ENCODE data around the gene HOXC9.
A peak's percentile ranks its signal among the peaks of the same experiment; 100 is the strongest.

HOXC9 gene

GRCh38 chr12:53981634-53982565 lies 18.1 kb upstream of the HOXC9 start:
- H3K4me3 ChIP-seq (ENCODE audit: low read length) = no peak overlapping the region

GRCh38 chr12:53982648-53983567 lies 17.1 kb upstream of the HOXC9 start:
- TF ChIP-seq CTCF (IDR thresholded peaks at IDR 0.05; ENCODE audit: insufficient read depth, low read depth, low read length, missing control alignments) = no peak
- DNase-seq (ENCODE audit: low read depth) = no peak
- no peak overlapping the region for H3K4me3 ChIP-seq (ENCODE audit: low read length)

More at GRCh38 chr12:53981634-53982565, 18.1 kb upstream of the HOXC9 start:
- DNase-seq (ENCODE audit: low read depth) = no peak
- no peak for TF ChIP-seq CTCF (IDR thresholded peaks at IDR 0.05; ENCODE audit: insufficient read depth, low read depth, low read length, missing control alignments)

- no peak overlapping the region for H3K4me3 ChIP-seq (ENCODE audit: low read length)
- TF ChIP-seq CTCF (IDR thresholded peaks at IDR 0.05; ENCODE audit: insufficient read depth, low read depth, low read length, missing control alignments) = no peak
- DNase-seq (ENCODE audit: low read depth) = no peak
Measured at GRCh38 chr12:53983568-53983949, 16.4 kb upstream of the HOXC9 start.

- DNase-seq (ENCODE audit: low read depth) = no peak
- TF ChIP-seq CTCF (IDR thresholded peaks at IDR 0.05; ENCODE audit: insufficient read depth, low read depth, low read length, missing control alignments) = no peak
- H3K4me3 ChIP-seq (ENCODE audit: low read length) = no peak overlapping the region
Measured at GRCh38 chr12:53983950-53984572, 15.9 kb upstream of the HOXC9 start.

- DNase-seq (ENCODE audit: low read depth) = peak; percentile 71
- H3K4me3 ChIP-seq (ENCODE audit: low read length) = no peak within 1 kb of the TSS
- peak; percentile 45 for TF ChIP-seq CTCF (IDR thresholded peaks at IDR 0.05; ENCODE audit: insufficient read depth, low read depth, low read length, missing control alignments)
Measured at GRCh38 chr12:53984901-53985691, 14.9 kb upstream of the HOXC9 start, which contains the start of gene HOXC10. HOXC10 (plus strand) TSS chr12:53985146; CDS start chr12:53985260, 114 bp downstream.

- no peak for TF ChIP-seq CTCF (IDR thresholded peaks at IDR 0.05; ENCODE audit: insufficient read depth, low read depth, low read length, missing control alignments)
Measured at GRCh38 chr12:53985692-53985993, 14.3 kb upstream of the HOXC9 start.

More at GRCh38 chr12:53985692-53985993, 14.3 kb upstream of the HOXC9 start:
- no peak overlapping the region for H3K4me3 ChIP-seq (ENCODE audit: low read length)
- DNase-seq (ENCODE audit: low read depth) = no peak
